Subcutaneous abdominal adipose tissue (tissue), 5 donors: ENCODE measurements around the gene ROBO2.

Source experiments
- H3K27ac ChIP-seq: one replicate; pipeline ENCODE4 v1.7.0; 2013; ENCODE audit warnings: low read depth, mild to moderate bottlenecking, inconsistent platforms, low read length, moderate library complexity
- H3K27me3 ChIP-seq, 5 donors: one replicate each; pipeline ENCODE4 v1.7.0; 2013; ENCODE audit warnings: low read length in 5 of 5, inconsistent platforms in 1 of 5; ENCODE audit not compliant: control insufficient read depth in 5 of 5, insufficient read depth in 4 of 5
- H3K36me3 ChIP-seq, 5 donors: one replicate each; pipeline ENCODE4 v1.7.0; 2013; ENCODE audit warnings: low read length in 5 of 5; ENCODE audit not compliant: control insufficient read depth in 5 of 5, insufficient read depth in 5 of 5
- H3K4me1 ChIP-seq, 5 donors: one replicate each; pipeline ENCODE4 v1.7.0; 2013; ENCODE audit warnings: low read length in 5 of 5, mild to moderate bottlenecking in 3 of 5, moderate library complexity in 1 of 5; ENCODE audit not compliant: control insufficient read depth in 5 of 5, insufficient read depth in 5 of 5
- H3K4me3 ChIP-seq, 5 donors: one replicate each; pipeline ENCODE4 v1.7.0; 2013; ENCODE audit warnings: low read length in 5 of 5, low read depth in 1 of 5
- H3K9ac ChIP-seq, 5 donors: one replicate each; pipeline ENCODE4 v1.7.0; 2013; ENCODE audit warnings: low read length in 5 of 5, mild to moderate bottlenecking in 4 of 5, moderate library complexity in 3 of 5
- H3K9me3 ChIP-seq, 5 donors: one replicate each; pipeline ENCODE4 v1.7.0; 2013; ENCODE audit warnings: low read length in 5 of 5; ENCODE audit not compliant: control insufficient read depth in 5 of 5
- donor health status: healthy.
- donor health status: healthy.
- donor health status: healthy.
- donor health status: healthy.
- donor health status: healthy.

The ROBO2 gene

DNA sequence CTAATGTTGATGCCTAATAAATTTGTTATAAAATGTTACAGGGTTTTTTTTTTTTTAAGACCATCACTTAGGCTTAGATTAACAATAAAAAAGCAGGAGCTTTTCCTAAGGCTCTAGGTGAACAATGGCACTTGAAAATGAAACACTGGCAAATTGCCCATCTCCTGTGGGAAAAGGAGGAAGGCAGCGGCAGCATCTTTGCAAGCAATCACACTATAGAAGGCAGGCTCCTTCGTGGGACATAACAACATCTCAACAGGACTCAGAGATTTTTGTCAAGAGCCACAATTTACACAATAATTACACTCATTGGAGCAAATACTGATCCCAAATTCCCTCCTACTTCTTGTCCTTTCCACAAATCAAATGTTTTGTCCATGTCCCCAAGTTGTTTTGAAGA lies 646.7 kb downstream of the ROBO2 start:
- no peaks in the 10 kb centered on the region for H3K36me3 ChIP-seq
- peaks cover 0 to under 1% (median 0%) of the 10 kb centered on the region in 5 donors for H3K4me1 ChIP-seq
- no peak overlapping the region for H3K4me3 ChIP-seq
- peaks cover 4 to 17% (median 16%) of the 10 kb centered on the region in 5 donors for H3K9me3 ChIP-seq
- H3K27me3 ChIP-seq: no peaks in the 10 kb centered on the region
- H3K9ac ChIP-seq: no peak overlapping the region
- H3K27ac ChIP-seq: no peak overlapping the region

DNA sequence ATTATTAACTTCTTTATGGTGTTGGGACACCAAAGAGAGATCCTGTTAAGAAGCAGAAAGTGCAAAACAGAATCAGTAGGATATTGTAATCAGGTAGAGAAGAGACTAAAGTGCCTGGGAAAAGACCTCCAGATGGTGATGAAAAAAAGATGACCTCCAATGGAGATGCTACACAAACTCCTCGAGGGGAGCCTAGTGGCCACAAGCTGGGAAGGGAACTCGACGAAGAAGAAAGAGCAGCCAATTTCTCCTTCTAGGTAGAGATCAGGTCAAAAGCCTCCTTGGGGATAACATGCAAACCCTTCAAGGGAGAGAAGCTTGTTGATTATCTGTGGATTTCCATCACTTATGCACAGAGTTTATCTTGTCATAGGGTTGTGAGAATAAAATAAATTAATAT lies 647.6 kb downstream of the ROBO2 start:
- H3K36me3 ChIP-seq: no peaks in the 10 kb centered on the region

DNA sequence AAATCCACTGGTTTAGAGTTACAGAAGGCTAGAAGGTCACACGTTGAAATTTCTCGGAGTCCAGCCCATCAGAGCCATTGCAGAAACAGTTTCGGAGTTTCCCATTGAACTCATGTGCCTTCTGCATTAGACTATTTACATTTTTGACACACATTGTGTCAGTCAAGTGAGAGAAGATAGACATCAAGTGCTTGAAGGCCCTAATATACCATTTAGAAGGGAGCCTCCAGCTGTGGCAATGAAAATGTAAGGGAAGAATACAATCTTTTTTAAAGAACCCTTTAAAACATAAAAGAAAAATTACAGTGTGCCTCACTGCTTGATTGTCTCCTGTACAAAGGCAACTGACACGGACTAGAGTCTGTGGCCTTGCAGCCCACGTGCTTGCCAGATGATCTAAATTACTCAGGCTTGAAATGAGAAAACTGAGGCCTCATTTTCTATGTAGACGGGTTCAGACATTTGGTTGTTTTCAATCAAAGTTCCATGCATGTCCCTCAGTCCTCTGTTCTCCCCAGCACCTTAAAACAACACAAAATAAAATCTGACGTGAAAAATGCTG lies 650.5 kb downstream of the ROBO2 start:
- Histone ChIP-seq H3K36me3 (no peaks in the 10 kb centered on the region), H3K27me3 (no peaks in the 10 kb centered on the region), H3K9me3 (peaks cover 0 to 1% (median 0%) of the 10 kb centered on the region in 5 donors), H3K27ac (no peak overlapping the region), H3K4me1 (peaks cover 0 to 2% (median 0%) of the 10 kb centered on the region in 5 donors), H3K4me3 (no peak overlapping the region), H3K9ac (no peak overlapping the region)

More for the DNA sequence above, 647.6 kb downstream of the ROBO2 start:
- no peak overlapping the region for H3K4me3 ChIP-seq
- peaks cover 0 to 7% (median 6%) of the 10 kb centered on the region in 5 donors for H3K9me3 ChIP-seq
- peaks cover 0 to 2% (median 0%) of the 10 kb centered on the region in 5 donors for H3K4me1 ChIP-seq
- no peaks in the 10 kb centered on the region for H3K27me3 ChIP-seq
- no peak overlapping the region for H3K27ac ChIP-seq
- no peak overlapping the region for H3K9ac ChIP-seq

DNA sequence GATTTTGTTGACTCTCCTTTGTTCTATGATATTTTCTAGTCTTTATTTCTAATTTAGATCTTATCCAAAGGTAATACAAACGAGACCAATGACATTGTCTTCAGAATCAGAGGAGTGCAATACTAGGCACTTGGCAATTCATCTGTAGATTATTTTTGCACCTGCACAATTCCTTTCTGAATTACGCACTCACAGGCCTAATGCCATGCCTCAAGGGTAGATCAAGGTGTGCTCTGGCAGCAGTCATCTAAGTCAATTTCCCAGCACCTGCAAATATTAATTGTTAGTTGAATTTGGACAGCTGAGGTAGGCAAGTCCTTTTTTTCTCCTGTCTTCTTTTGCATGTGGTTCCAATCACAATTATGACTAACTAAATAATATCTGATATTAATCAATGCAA lies 653.2 kb downstream of the ROBO2 start:
- no peak overlapping the region for H3K27ac ChIP-seq
- H3K9ac ChIP-seq: no peak overlapping the region
- H3K4me3 ChIP-seq: no peak overlapping the region
- H3K9me3 ChIP-seq: peaks cover 0 to 4% (median 0%) of the 10 kb centered on the region in 5 donors
- peaks cover 0 to 2% (median 0%) of the 10 kb centered on the region in 5 donors for H3K4me1 ChIP-seq
- no peaks in the 10 kb centered on the region for H3K27me3 ChIP-seq
- H3K36me3 ChIP-seq: no peaks in the 10 kb centered on the region

DNA sequence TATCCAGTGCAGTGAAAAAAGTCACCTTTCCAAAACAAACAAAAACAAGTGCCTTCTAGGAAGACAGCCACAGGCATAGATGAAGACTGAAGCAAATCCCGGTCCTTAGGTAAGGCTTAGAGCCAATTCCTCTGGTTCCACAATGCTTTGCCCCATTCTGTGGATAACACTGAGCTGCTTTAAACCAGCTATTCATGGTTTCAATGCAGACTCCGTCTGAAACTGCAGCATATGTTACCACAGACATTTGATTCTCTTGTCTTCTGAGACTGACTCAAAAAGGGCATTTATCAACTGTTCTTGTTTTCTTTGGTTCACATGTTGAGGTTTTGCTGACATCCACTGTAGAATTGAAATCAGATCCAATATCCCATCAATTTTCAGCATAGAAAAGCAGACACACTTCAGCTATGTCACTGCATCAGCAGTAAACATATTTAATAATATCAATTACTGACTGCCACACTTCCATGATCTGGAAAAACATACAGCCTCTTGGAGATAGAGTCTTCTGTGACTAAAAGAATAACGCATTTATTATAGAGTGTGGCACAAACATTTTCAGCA lies 659.3 kb downstream of the ROBO2 start:
- no peak overlapping the region for H3K9ac ChIP-seq

More for the DNA sequence above, 659.3 kb downstream of the ROBO2 start:
- Histone ChIP-seq H3K36me3 (no peaks in the 10 kb centered on the region), H3K4me3 (no peak overlapping the region), H3K27ac (no peak overlapping the region), H3K4me1 (no peaks in the 10 kb centered on the region), H3K27me3 (peaks cover 0 to 3% (median 0%) of the 10 kb centered on the region in 5 donors), H3K9me3 (peaks cover 0 to 4% (median 0%) of the 10 kb centered on the region in 5 donors)
